GM21390 (cell line): Measurements from ENCODE around the gene ACOT7.

Source experiments
- ATAC-seq: cut with Tn5 transposase; IDR thresholded peaks from one replicate; pipeline ENCODE4 v1.9.1; 2021; ENCODE audit not compliant: unreplicated experiment

ACOT7 gene

GRCh38 chr1:6294080-6294889, 99.3 kb downstream of the ACOT7 start:
- no peak for ATAC-seq

- no peak for ATAC-seq
Observed at GRCh38 chr1:6292102-6292501, 101.5 kb downstream of the ACOT7 start.

GRCh38 chr1:6288665-6289064, 104.9 kb downstream of the ACOT7 start:
- no peak for ATAC-seq

GRCh38 chr1:6288026-6288425, 105.5 kb downstream of the ACOT7 start:
- ATAC-seq = no peak

GRCh38 chr1:6287431-6287886, 106.1 kb downstream of the ACOT7 start:
- ATAC-seq = no peak

GRCh38 chr1:6287029-6287428, 106.5 kb downstream of the ACOT7 start:
- ATAC-seq = no peak

GRCh38 chr1:6286266-6286665, 107.3 kb downstream of the ACOT7 start:
- no peak for ATAC-seq

GRCh38 chr1:6285336-6285735, 108.2 kb downstream of the ACOT7 start:
- ATAC-seq = no peak

GRCh38 chr1:6282577-6283270, 110.8 kb downstream of the ACOT7 start:
- ATAC-seq = no peak

GRCh38 chr1:6281511-6282402, 111.8 kb downstream of the ACOT7 start:
- no peak for ATAC-seq

- ATAC-seq = no peak
Observed at GRCh38 chr1:6280761-6281451, 112.7 kb downstream of the ACOT7 start.

- no peak for ATAC-seq
Observed at GRCh38 chr1:6279613-6280383, 113.8 kb downstream of the ACOT7 start.

GRCh38 chr1:6279066-6279465, 114.5 kb downstream of the ACOT7 start:
- no peak for ATAC-seq

- no peak for ATAC-seq
Observed at GRCh38 chr1:6278263-6278662, 115.3 kb downstream of the ACOT7 start.

- ATAC-seq = no peak
Observed at GRCh38 chr1:6276811-6277555, 116.6 kb downstream of the ACOT7 start.

- ATAC-seq = no peak
Observed at GRCh38 chr1:6275826-6276782, 117.5 kb downstream of the ACOT7 start.

- ATAC-seq = no peak
Observed at GRCh38 chr1:6274622-6275139, 118.9 kb downstream of the ACOT7 start.

GRCh38 chr1:6274102-6274501, 119.5 kb downstream of the ACOT7 start:
- ATAC-seq = no peak
